Right lobe of liver (tissue), 4 donors: ENCODE data around the gene MTMR6.

Experiments used
- CTCF ChIP-seq, 4 donors: fragments of 200-600 bp in 3 of 4; fragments of 450-650 bp in 1 of 4; IDR thresholded peaks; one replicate each; pipeline versions ENCODE4 v1.5.1 to v1.8.0; 2016 to 2022; ENCODE audit warnings: antibody characterized with exemption in 4 of 4, mild to moderate bottlenecking in 2 of 4
- POLR2A ChIP-seq: fragments of 450-650 bp; IDR thresholded peaks from one replicate; pipeline ENCODE4 v1.6.1; 2017; ENCODE audit warnings: antibody characterized with exemption, mild to moderate bottlenecking
- donor health status: DM: no; HTN: no; CAD: no.
- donor health status: DM: no; HTN: no; CAD: no.
- donor health status: DM: no; HTN: yes; CAD: no.

GRCh38 chr13:25217023-25217885 lies 70.0 kb downstream of the MTMR6 start:
- TF ChIP-seq CTCF (IDR thresholded peaks at IDR 0.05) (no peak), POLR2A (no peak)
